ENCODE measurements around the gene CCDC85C. TPM values are rescaled to one million over a fixed set of nuclear protein-coding genes. Genes with fewer than 3 reads are reported as not detected.

CCDC85C gene
- total RNA-seq, 2 experiments from 2014 or later, result 6.4 to 15.0 TPM

GRCh38 chr14:99503848-99504453 is 100.1 kb downstream of the CCDC85C start:
- Histone ChIP-seq H3K79me2 (ENCODE audit: insufficient read depth, low read depth, low read length) (no peaks in the 10 kb centered on the region), H3K27ac (ENCODE audit: low read depth, low read length, poor library complexity, severe bottlenecking) (no peak overlapping the region), H3K9me3 (ENCODE audit: low read length) (no peaks in the 10 kb centered on the region), H3K9me2 (ENCODE audit: insufficient read depth, low read length) (no peaks in the 10 kb centered on the region), H3K4me1 (ENCODE audit: insufficient read depth, low read length, poor library complexity, severe bottlenecking) (no peaks in the 10 kb centered on the region), H3K36me3 (ENCODE audit: insufficient read depth, low read length) (peaks cover 94% of the 10 kb centered on the region), H4K20me1 (ENCODE audit: insufficient read depth, low read length) (no peaks in the 10 kb centered on the region), H3K4me3 (ENCODE audit: low read depth, low read length, poor library complexity, severe bottlenecking) (no peak overlapping the region), H3K4me2 (ENCODE audit: low read length) (no peak overlapping the region), H2AFZ (ENCODE audit: low read length) (no peak overlapping the region)
- ChIA-PET CTCF (ENCODE audit: unreplicated experiment) (no interaction called here), POLR2A (interaction anchor here (0.6 to 0.9 kb wide), 3 partner anchors 9 to 14 kb away, joined by 3 to 9 read pairs (median 4); no protein-coding TSS in a partner anchor)
- BruUV-seq (replicated peaks), result no TSS peak
- intact Hi-C loops (cut with micrococcal nuclease; ENCODE audit: unreplicated experiment), result no loop called here
- DNase-seq (ENCODE audit: low spot score), result no peak
- no peak for TF ChIP-seq EZH2phosphoT487 (IDR thresholded peaks at IDR 0.05; ENCODE audit: borderline replicate concordance, low read depth, low read length)
- TF ChIP-seq, protein P1, sequence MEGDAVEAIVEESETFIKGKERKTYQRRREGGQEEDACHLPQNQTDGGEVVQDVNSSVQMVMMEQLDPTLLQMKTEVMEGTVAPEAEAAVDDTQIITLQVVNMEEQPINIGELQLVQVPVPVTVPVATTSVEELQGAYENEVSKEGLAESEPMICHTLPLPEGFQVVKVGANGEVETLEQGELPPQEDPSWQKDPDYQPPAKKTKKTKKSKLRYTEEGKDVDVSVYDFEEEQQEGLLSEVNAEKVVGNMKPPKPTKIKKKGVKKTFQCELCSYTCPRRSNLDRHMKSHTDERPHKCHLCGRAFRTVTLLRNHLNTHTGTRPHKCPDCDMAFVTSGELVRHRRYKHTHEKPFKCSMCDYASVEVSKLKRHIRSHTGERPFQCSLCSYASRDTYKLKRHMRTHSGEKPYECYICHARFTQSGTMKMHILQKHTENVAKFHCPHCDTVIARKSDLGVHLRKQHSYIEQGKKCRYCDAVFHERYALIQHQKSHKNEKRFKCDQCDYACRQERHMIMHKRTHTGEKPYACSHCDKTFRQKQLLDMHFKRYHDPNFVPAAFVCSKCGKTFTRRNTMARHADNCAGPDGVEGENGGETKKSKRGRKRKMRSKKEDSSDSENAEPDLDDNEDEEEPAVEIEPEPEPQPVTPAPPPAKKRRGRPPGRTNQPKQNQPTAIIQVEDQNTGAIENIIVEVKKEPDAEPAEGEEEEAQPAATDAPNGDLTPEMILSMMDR (conservative IDR thresholded peaks at IDR 0.05; ENCODE audit: low read length), result no peak

- no peak overlapping the region for H3K4me2 ChIP-seq (ENCODE audit: low read length)
- H3K4me3 ChIP-seq (ENCODE audit: low read depth, low read length, poor library complexity, severe bottlenecking), result no peak overlapping the region
- TF ChIP-seq, protein P1 (conservative IDR thresholded peaks at IDR 0.05; ENCODE audit: low read length), result no peak
- TF ChIP-seq EZH2phosphoT487 (IDR thresholded peaks at IDR 0.05; ENCODE audit: borderline replicate concordance, low read depth, low read length), result no peak
- CTCF ChIA-PET (ENCODE audit: unreplicated experiment), result no interaction called here
- DNase-seq (ENCODE audit: low spot score), result no peak
- H3K36me3 ChIP-seq (ENCODE audit: insufficient read depth, low read length), result peaks cover 90% of the 10 kb centered on the region
- H2AFZ ChIP-seq (ENCODE audit: low read length), result no peak overlapping the region
- intact Hi-C loops (cut with micrococcal nuclease; ENCODE audit: unreplicated experiment), result no loop called here
- no peaks in the 10 kb centered on the region for H3K9me3 ChIP-seq (ENCODE audit: low read length)
- POLR2A ChIA-PET, result interaction anchor here (0.9 kb wide), 1 partner anchor 9 kb away, joined by 4 read pairs; no protein-coding TSS in a partner anchor
- H3K27ac ChIP-seq (ENCODE audit: low read depth, low read length, poor library complexity, severe bottlenecking), result no peak overlapping the region
- H3K4me1 ChIP-seq (ENCODE audit: insufficient read depth, low read length, poor library complexity, severe bottlenecking), result no peaks in the 10 kb centered on the region
- no peaks in the 10 kb centered on the region for H3K9me2 ChIP-seq (ENCODE audit: insufficient read depth, low read length)
- no peaks in the 10 kb centered on the region for H3K79me2 ChIP-seq (ENCODE audit: insufficient read depth, low read depth, low read length)
- BruUV-seq (replicated peaks), result no TSS peak
- no peaks in the 10 kb centered on the region for H4K20me1 ChIP-seq (ENCODE audit: insufficient read depth, low read length)
These were observed 101.0 kb downstream of the CCDC85C start for GRCh38 chr14:99502989-99503421.

- H3K36me3 ChIP-seq (ENCODE audit: insufficient read depth, low read length), result peaks cover 86% of the 10 kb centered on the region
- H3K79me2 ChIP-seq (ENCODE audit: insufficient read depth, low read depth, low read length), result peaks cover 6% of the 10 kb centered on the region; the same call in 1 of the 2 replicates
- no peaks in the 10 kb centered on the region for H3K4me1 ChIP-seq (ENCODE audit: insufficient read depth, low read length, poor library complexity, severe bottlenecking)
- TF ChIP-seq EZH2phosphoT487 (IDR thresholded peaks at IDR 0.05; ENCODE audit: borderline replicate concordance, low read depth, low read length), result no peak
- TF ChIP-seq, protein P1 (conservative IDR thresholded peaks at IDR 0.05; ENCODE audit: low read length), result no peak
- POLR2A ChIA-PET, result no interaction called here
- H4K20me1 ChIP-seq (ENCODE audit: insufficient read depth, low read length), result no peaks in the 10 kb centered on the region
- H2AFZ ChIP-seq (ENCODE audit: low read length), result no peak overlapping the region
- BruUV-seq (replicated peaks), result no TSS peak
- H3K4me2 ChIP-seq (ENCODE audit: low read length), result no peak overlapping the region
- H3K4me3 ChIP-seq (ENCODE audit: low read depth, low read length, poor library complexity, severe bottlenecking), result no peak overlapping the region
- CTCF ChIA-PET (ENCODE audit: unreplicated experiment), result no interaction called here
- H3K9me3 ChIP-seq (ENCODE audit: low read length), result no peaks in the 10 kb centered on the region
- no peak overlapping the region for H3K27ac ChIP-seq (ENCODE audit: low read depth, low read length, poor library complexity, severe bottlenecking)
- no peak for DNase-seq (ENCODE audit: low spot score)
- intact Hi-C loops (cut with micrococcal nuclease; ENCODE audit: unreplicated experiment), result no loop called here
- H3K9me2 ChIP-seq (ENCODE audit: insufficient read depth, low read length), result no peaks in the 10 kb centered on the region
These were observed 106.1 kb downstream of the CCDC85C start for GRCh38 chr14:99497894-99498293.

Measured in OCI-LY7 (cell line).